ENCODE data around the gene SCYGR8. TPM values are rescaled to one million over a fixed set of nuclear protein-coding genes. Genes with fewer than 3 reads are reported as not detected.

SCYGR8 gene
- total and polyA plus RNA-seq, 2 donors (not counting 3 experiments of a cell fraction or from before 2014, with no cell fraction given), result not detected

- Histone ChIP-seq H3K9me1 (replicated peaks; ENCODE audit: control insufficient read depth, extremely low read depth, insufficient read depth, low read length) (no peaks in the 10 kb centered on the region), H3K27ac (ENCODE audit: insufficient read depth, low read depth, low read length) (no peak overlapping the region), H3K27me3 (ENCODE audit: control insufficient read depth in 2 of 2, insufficient read depth in 2 of 2, low read length in 2 of 2) (peaks cover 0 to 2% of the 10 kb centered on the region in 2 experiments), H3K9me3 (replicated peaks; ENCODE audit: control insufficient read depth, insufficient read depth, low read length) (no peaks in the 10 kb centered on the region), H3K4me3 (replicated peaks in 1 of 3; ENCODE audit: insufficient read depth in 1 of 3, low read depth in 1 of 3, low read length in 3 of 3) (no peak overlapping the region), H3K36me3 (ENCODE audit: control insufficient read depth in 2 of 2, extremely low read depth in 1 of 2, insufficient read depth in 2 of 2, low read length in 2 of 2) (no peaks in the 10 kb centered on the region), H4K20me1 (replicated peaks; ENCODE audit: control insufficient read depth, extremely low read depth, insufficient read depth, low read length) (no peaks in the 10 kb centered on the region), H3K9ac (replicated peaks; ENCODE audit: extremely low read depth, insufficient read depth, low read length) (no peak overlapping the region), H2AFZ (ENCODE audit: low read depth, low read length) (no peak overlapping the region), H3K4me1 (ENCODE audit: control insufficient read depth, extremely low read depth, insufficient read depth, low read length) (no peaks in the 10 kb centered on the region), H3K4me2 (ENCODE audit: insufficient read depth, low read length) (no peak overlapping the region), H3K79me2 (ENCODE audit: control insufficient read depth, insufficient read depth, low read length) (no peaks in the 10 kb centered on the region)
- FAIRE-seq (no peak), DNase-seq (ENCODE audit: low read depth, low spot score) (no peak)
- intact Hi-C loops (cut with micrococcal nuclease), result no loop called here
- dilution Hi-C loops (cut with MboI; ENCODE audit: extremely low pct_ligation_motif_present, low sequenced_read_pairs), result no loop called here
- ChIA-PET POLR2A (no interaction called here), CTCF (no interaction called here)
- TF ChIP-seq FOS (IDR thresholded peaks at IDR 0.05; ENCODE audit: borderline replicate concordance, insufficient read depth, low read length), result no peak
- no peak for TF ChIP-seq MAX (IDR thresholded peaks at IDR 0.05; ENCODE audit: insufficient read depth, insufficient read length)
- no peak for TF ChIP-seq GATA2 (IDR thresholded peaks at IDR 0.05; ENCODE audit: insufficient read depth, insufficient read length, low read depth, low read length)
- TF ChIP-seq POLR2AphosphoS5 (IDR thresholded peaks at IDR 0.05; ENCODE audit: insufficient read depth, low read depth, low read length), result no peak
- no peak for TF ChIP-seq MYC (IDR thresholded peaks at IDR 0.05; ENCODE audit: low read depth, low read length)
- TF ChIP-seq EZH2 (IDR thresholded peaks at IDR 0.05; ENCODE audit: borderline replicate concordance, low read depth, low read length, severe bottlenecking), result no peak
- TF ChIP-seq JUN (IDR thresholded peaks at IDR 0.05; ENCODE audit: borderline replicate concordance, insufficient read depth, insufficient read length, low read depth), result no peak
- TF ChIP-seq CTCF (IDR thresholded peaks at IDR 0.05; ENCODE audit: extremely low read depth in 1 of 2, insufficient read depth in 1 of 2, low read depth in 1 of 2, low read length in 2 of 2), result no peak
- no peak for TF ChIP-seq POLR2A (IDR thresholded peaks at IDR 0.05; ENCODE audit: low read depth, low read length)
- BruUV-seq (replicated peaks), result no TSS peak
Measured at GRCh38 chr2:227719641-227720040, 26.1 kb upstream of the SCYGR8 start.

Data from endothelial cell of umbilical vein (primary cell).